EL (cell line): ENCODE results near the gene GJB1.
"Not testable (repeated sequence)": the region's sequence is repeated elsewhere in the genome, so short reads cannot be mapped to it uniquely, and the experiment has no call there.

Experiments
- DNase-seq: peaks from one replicate; pipeline ENCODE4 v3.0.0-alpha.2; 2016

The GJB1 gene

GRCh38 chrX:71222929-71223328 is at the start of gene GJB1:
GJB1 (plus strand) TSS chrX:71223224; CDS start chrX:71223708, 484 bp downstream.
- no peak for DNase-seq

GRCh38 chrX:71173440-71173839 is 49.6 kb upstream of the GJB1 start:
- no peak for DNase-seq

GRCh38 chrX:71174795-71175194 is 48.2 kb upstream of the GJB1 start:
- DNase-seq: no peak

DNA sequence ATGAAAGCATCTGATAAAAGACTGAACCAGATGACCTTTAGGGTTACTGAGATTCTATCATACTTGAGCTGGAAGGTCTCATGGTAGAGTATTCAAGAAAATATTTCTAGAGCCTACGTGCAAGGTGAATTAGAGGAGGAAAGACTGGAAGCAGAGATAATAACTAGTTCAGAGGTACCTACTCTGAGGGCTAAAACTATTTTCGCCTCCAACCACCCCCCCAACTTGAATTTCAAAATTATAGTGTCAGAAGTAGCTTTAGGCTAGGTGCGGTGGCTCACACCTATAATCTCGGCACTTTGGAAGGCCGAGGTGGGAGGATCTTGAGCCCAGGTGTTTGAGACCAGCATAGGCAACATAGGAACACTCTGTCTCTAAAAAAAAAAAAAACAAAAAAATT is 47.5 kb upstream of the GJB1 start:
- no peak for DNase-seq

GRCh38 chrX:71177327-71177726 is 45.7 kb upstream of the GJB1 start:
- DNase-seq: peak; percentile 21

DNA sequence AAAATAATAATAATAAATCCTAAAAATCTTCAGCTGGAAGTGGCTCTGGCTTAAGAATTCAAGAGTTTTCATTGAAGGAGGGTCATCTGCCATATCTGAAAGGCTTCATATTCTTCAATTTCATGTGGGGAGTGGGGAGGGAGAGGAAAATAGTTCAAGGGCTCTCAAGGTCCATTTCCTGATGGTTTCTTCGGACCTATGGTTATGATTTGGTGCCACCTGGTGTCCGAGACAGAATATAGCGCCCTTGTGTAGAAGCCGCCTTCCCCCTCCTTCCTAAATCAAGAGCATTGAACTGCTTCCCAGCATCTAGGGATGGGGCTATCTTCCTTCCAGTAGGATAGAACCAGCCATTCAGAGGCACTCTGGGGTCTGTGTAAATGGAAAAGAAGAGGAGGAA is 44.1 kb upstream of the GJB1 start:
- peak; percentile 65 for DNase-seq

GRCh38 chrX:71180579-71181265 is 42.3 kb upstream of the GJB1 start:
- DNase-seq: not testable (repeated sequence)

- peak; percentile 34 for DNase-seq
Measured at GRCh38 chrX:71181558-71181909, 41.5 kb upstream of the GJB1 start.

DNA sequence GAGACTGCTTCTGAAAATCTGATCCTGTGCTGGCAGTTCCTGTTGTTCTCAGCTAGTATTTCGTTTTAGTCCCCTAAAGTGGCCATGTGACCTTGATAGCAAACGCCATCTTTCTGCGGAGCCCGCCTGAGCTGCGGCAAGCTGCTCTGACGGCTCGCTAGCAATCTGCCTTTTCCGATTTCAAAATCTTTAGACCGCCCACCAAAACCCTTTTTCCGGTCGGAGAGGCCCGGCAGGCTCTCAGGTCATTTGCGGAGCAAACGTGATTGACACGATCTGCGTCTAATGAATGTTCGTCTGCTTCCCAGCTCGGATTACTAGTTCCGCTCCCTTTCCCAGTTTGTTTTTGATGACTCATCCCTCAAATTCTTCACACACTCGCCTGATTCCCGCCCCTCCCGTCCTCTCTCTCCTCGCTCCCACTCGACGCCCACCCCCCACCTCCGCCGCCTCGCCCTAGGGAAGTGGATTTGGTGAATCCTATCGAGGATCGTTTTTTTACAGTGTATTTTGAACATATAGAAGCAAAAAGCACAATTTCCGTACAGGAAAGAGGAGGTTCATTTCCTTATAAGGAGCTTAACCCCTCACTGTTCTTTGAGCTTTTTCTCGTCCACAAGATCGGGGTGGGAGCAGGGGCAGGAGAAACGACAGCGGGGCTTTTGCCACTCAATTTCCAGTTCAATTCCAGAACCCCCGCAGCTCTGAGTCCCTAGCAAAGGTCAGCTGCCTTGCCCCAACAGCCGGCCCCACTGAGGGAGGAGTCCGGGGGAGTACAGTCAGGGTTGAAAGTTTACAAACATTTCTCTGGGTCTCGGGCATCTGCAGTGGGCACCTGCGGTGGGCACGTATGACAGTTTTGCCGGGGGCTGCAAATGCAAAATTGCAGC is 40.9 kb upstream of the GJB1 start:
- DNase-seq: peak; percentile 96

DNA sequence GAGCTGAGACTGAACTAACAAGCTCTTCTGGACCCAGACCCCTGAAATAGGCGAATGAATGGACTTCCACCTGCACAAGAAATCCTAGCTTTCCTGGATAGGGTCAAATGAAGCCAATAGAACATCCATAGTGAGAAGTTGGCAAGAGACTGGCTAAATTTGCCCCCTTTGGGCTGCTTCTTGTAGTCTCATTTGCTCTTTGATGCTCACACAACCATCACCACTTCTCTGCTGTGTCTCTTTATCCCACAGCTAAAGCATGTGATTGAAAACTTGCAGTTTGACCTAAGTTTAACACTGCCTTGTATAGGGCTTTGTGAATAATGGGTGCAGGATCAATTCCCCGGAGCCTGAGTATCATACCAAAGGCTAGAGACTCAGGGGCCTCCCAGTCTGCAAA is 40.2 kb upstream of the GJB1 start:
- DNase-seq: no peak

- DNase-seq: no peak
Measured at GRCh38 chrX:71183341-71183740, 39.7 kb upstream of the GJB1 start.

GRCh38 chrX:71184092-71184491 is 38.9 kb upstream of the GJB1 start:
- no peak for DNase-seq

- no peak for DNase-seq
Measured at GRCh38 chrX:71184803-71185495, 38.1 kb upstream of the GJB1 start.

GRCh38 chrX:71191248-71191647 is 31.8 kb upstream of the GJB1 start:
- DNase-seq: no peak

DNA sequence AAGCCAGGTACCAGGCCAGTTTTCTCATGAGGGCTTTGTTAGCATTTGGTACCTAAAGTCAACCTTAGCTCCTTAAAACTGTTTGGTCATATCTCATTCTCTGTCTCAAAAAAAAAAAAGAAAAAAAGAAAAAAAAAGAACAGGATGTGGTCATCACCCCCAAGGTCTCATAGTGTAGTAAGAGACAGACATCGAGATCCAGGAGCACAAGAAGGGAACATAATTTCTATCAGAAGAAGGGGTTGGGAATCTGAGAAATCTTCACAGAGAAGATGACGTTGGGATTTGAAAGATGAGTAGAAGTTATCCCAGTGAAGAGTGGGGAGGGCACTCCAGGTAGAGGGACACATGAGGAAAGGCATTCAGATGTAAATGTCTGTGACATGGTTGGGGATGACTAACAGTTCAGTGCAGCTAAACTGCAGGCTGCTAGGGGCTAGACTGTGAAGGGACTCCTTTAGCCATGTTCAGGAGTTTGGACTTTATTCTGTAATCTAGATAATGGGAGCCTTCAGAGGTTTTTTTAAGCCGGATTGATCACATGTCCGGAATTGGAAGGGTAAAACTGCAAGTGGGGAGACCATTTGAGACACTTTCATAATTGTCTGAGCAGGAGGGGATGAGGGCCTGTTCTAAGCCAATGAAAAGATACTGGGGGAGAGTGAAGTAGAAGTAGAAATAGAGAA is 26.9 kb upstream of the GJB1 start:
- DNase-seq: no peak

- DNase-seq: no peak
Measured at GRCh38 chrX:71198066-71198465, 25.0 kb upstream of the GJB1 start.

GRCh38 chrX:71199252-71200008 is 23.6 kb upstream of the GJB1 start:
- no peak for DNase-seq

DNA sequence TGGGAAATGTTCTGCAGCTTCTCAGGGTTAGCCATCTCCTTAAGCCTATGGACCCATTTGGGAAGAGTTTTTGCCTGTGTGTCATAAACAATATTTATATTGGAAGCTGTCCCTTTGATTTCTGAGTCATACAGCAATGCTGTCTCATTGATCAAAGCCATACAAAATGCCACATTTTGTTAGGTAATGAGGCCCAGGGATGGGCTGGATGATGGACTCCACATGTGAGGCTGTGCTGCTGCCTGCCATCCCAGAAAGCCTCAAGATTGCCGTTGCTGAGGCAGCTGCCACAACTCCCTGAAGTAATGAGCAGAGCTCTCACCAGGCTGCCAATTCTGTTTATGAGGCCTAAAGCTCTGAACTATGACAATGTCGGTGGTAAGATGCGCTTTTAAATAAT is 12.2 kb upstream of the GJB1 start:
- no peak for DNase-seq

GRCh38 chrX:71212536-71212935 is 10.5 kb upstream of the GJB1 start:
- no peak for DNase-seq

DNA sequence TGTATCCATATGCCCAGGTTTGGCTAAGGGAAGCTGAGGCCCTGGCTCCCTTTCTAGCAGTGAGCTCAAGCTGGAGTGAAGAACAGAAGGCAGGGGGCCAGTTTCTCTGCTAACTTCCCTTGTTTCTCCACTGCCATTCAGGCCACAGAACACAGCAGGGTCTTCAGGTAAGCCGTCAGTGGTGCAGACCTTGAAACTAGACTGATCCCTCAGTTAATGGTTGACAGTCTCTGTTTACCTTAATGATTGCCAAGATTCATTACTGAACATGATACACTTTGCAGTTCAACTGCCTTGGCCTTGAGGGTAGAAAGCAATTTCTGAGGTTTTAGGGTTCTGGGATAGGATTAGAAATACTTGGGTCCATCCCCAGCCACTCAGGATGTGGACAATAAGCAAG is 8.9 kb upstream of the GJB1 start:
- no peak for DNase-seq

DNA sequence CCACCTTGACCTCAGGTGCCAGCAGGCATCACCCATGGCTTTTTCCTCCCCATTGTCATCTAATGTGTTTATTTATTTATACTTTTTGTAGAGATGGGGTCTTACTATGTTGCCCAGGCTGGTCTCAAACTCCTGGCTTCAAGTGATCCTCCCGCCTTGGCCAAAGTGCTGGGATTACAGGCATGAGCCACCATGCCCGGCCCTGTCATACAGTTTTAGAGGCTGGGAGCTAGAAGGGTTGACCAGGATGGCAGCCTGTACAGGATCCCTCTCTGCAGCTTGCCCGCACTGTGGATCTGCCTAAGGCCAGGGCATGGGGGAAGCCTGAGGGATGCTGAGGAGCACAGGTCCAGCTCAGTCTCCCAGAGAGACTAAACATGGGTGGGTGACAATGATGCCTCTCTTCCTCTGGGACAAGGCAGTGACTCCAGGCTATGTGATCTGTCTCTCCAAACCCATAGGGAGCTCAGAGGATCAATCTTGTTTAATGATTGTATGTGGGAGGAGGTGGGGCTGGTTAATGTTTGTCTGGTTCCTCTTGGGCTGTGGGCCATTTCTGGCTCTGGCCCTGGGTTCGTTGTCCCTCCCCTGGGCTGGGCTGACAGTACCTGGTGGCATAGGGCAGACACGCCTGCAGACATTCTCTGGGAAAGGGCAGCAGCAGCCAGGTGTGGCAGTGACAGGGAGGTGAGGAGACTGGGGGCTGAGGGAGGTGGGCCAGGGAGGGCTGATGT is 8.3 kb upstream of the GJB1 start:
- DNase-seq: no peak
